ENCODE data around the gene ARFGEF3. TPM values are rescaled to one million over a fixed set of nuclear protein-coding genes. Genes with fewer than 3 reads are reported as not detected.

Gene ARFGEF3
- total and polyA plus RNA-seq, 4 donors, result 0.06 to 0.33 (median 0.16) TPM

GRCh38 chr6:138374815-138375214 lies 213.1 kb downstream of the ARFGEF3 start:
- H3K9me3 ChIP-seq (ENCODE audit: control insufficient read depth in 4 of 4, low read length in 3 of 4), result no peaks in the 10 kb centered on the region
- H3K4me3 ChIP-seq (ENCODE audit: low read depth in 1 of 3, low read length in 3 of 3), result no peak overlapping the region
- no peak overlapping the region for H3K9ac ChIP-seq (ENCODE audit: low read depth in 1 of 2, low read length in 2 of 2)
- WGBS, result 95% methylated on average over 2 of the region's 2 CpGs
- peaks cover 7 to 29% (median 19%) of the 10 kb centered on the region in 4 donors for H3K4me1 ChIP-seq (ENCODE audit: control insufficient read depth in 4 of 4, insufficient read depth in 4 of 4, low read length in 3 of 4)
- DNase-seq (ENCODE audit: low spot score), result no peak
- no peaks in the 10 kb centered on the region for H3K36me3 ChIP-seq (ENCODE audit: control insufficient read depth in 4 of 4, insufficient read depth in 3 of 4, low read depth in 1 of 4, low read length in 3 of 4)
- H3K27me3 ChIP-seq (ENCODE audit: control insufficient read depth in 4 of 4, insufficient read depth in 4 of 4, low read length in 3 of 4), result no peaks in the 10 kb centered on the region
- no peak for TF ChIP-seq MAX (IDR thresholded peaks at IDR 0.05)
- no peak for TF ChIP-seq YY1 (IDR thresholded peaks at IDR 0.05)
- no peak for TF ChIP-seq GABPA (IDR thresholded peaks at IDR 0.05 in 1 of 2, conservative IDR thresholded peaks at IDR 0.05 in 1 of 2)
- H3K27ac ChIP-seq (ENCODE audit: low read depth in 1 of 2, low read length in 2 of 2), result no peak overlapping the region

- no peak overlapping the region for H3K27ac ChIP-seq (ENCODE audit: low read depth in 1 of 2, low read length in 2 of 2)
- H3K4me3 ChIP-seq (ENCODE audit: low read depth in 1 of 3, low read length in 3 of 3), result no peak overlapping the region
- no peaks in the 10 kb centered on the region for H3K9me3 ChIP-seq (ENCODE audit: control insufficient read depth in 4 of 4, low read length in 3 of 4)
These were observed 215.3 kb downstream of the ARFGEF3 start for GRCh38 chr6:138377042-138377441.

GRCh38 chr6:138377844-138378243 lies 216.1 kb downstream of the ARFGEF3 start, which contains the start of gene SMIM28:
SMIM28 (plus strand) TSS chr6:138377905; CDS start chr6:138378073, 168 bp downstream.
- no peak within 1 kb of the TSS for H3K27ac ChIP-seq (ENCODE audit: low read depth in 1 of 2, low read length in 2 of 2)
- H3K9ac ChIP-seq (ENCODE audit: low read depth in 1 of 2, low read length in 2 of 2), result no peak within 1 kb of the TSS
- no peak within 1 kb of the TSS for H3K4me3 ChIP-seq (ENCODE audit: low read depth in 1 of 3, low read length in 3 of 3)
- WGBS, result 62% methylated on average over 6 of the region's 6 CpGs
- H3K4me1 ChIP-seq (ENCODE audit: control insufficient read depth in 4 of 4, insufficient read depth in 4 of 4, low read length in 3 of 4), result peaks cover 6 to 19% (median 13%) of the 10 kb centered on the region in 4 donors
- H3K9me3 ChIP-seq (ENCODE audit: control insufficient read depth in 4 of 4, low read length in 3 of 4), result no peaks in the 10 kb centered on the region
- no peak for DNase-seq (ENCODE audit: low spot score)
- H3K36me3 ChIP-seq (ENCODE audit: control insufficient read depth in 4 of 4, insufficient read depth in 3 of 4, low read depth in 1 of 4, low read length in 3 of 4), result no peaks in the 10 kb centered on the region
- no peaks in the 10 kb centered on the region for H3K27me3 ChIP-seq (ENCODE audit: control insufficient read depth in 4 of 4, insufficient read depth in 4 of 4, low read length in 3 of 4)
- TF ChIP-seq GABPA (IDR thresholded peaks at IDR 0.05 in 1 of 2, conservative IDR thresholded peaks at IDR 0.05 in 1 of 2) (no peak), CTCF (IDR thresholded peaks at IDR 0.05; ENCODE audit: low read depth, low read length, missing input control) (no peak)

More at GRCh38 chr6:138377042-138377441, 215.3 kb downstream of the ARFGEF3 start:
- Histone ChIP-seq H3K36me3 (ENCODE audit: control insufficient read depth in 4 of 4, insufficient read depth in 3 of 4, low read depth in 1 of 4, low read length in 3 of 4) (no peaks in the 10 kb centered on the region), H3K9ac (ENCODE audit: low read depth in 1 of 2, low read length in 2 of 2) (no peak overlapping the region), H3K4me1 (ENCODE audit: control insufficient read depth in 4 of 4, insufficient read depth in 4 of 4, low read length in 3 of 4) (peaks cover 7 to 24% (median 14%) of the 10 kb centered on the region in 4 donors), H3K27me3 (ENCODE audit: control insufficient read depth in 4 of 4, insufficient read depth in 4 of 4, low read length in 3 of 4) (no peaks in the 10 kb centered on the region)
- DNase-seq (ENCODE audit: low spot score), result no peak
- TF ChIP-seq TAF1 (conservative IDR thresholded peaks at IDR 0.05) (no peak), HNF4A (conservative IDR thresholded peaks at IDR 0.05) (no peak), RXRA (IDR thresholded peaks at IDR 0.05) (no peak), FOXA2 (IDR thresholded peaks at IDR 0.05) (no peak)

- Histone ChIP-seq H3K4me3 (ENCODE audit: low read depth in 1 of 3, low read length in 3 of 3) (no peak overlapping the region), H3K36me3 (ENCODE audit: control insufficient read depth in 4 of 4, insufficient read depth in 3 of 4, low read depth in 1 of 4, low read length in 3 of 4) (no peaks in the 10 kb centered on the region), H3K9me3 (ENCODE audit: control insufficient read depth in 4 of 4, low read length in 3 of 4) (no peaks in the 10 kb centered on the region), H3K27me3 (ENCODE audit: control insufficient read depth in 4 of 4, insufficient read depth in 4 of 4, low read length in 3 of 4) (no peaks in the 10 kb centered on the region), H3K27ac (ENCODE audit: low read depth in 1 of 2, low read length in 2 of 2) (no peak overlapping the region), H3K9ac (ENCODE audit: low read depth in 1 of 2, low read length in 2 of 2) (no peak overlapping the region), H3K4me1 (ENCODE audit: control insufficient read depth in 4 of 4, insufficient read depth in 4 of 4, low read length in 3 of 4) (peaks cover 6 to 19% (median 13%) of the 10 kb centered on the region in 4 donors)
- WGBS, result 63% methylated on average over 4 of the region's 4 CpGs
- TF ChIP-seq SP1 (IDR thresholded peaks at IDR 0.05), result no peak
- no peak for TF ChIP-seq FOXA2 (IDR thresholded peaks at IDR 0.05)
- no peak for TF ChIP-seq HNF4A (conservative IDR thresholded peaks at IDR 0.05)
- no peak for TF ChIP-seq MAX (IDR thresholded peaks at IDR 0.05)
- TF ChIP-seq FOXA1 (IDR thresholded peaks at IDR 0.05), result no peak
- TF ChIP-seq EGR1 (IDR thresholded peaks at IDR 0.05; ENCODE audit: low read depth in 2 of 2), result no peak
- TF ChIP-seq ATF3 (IDR thresholded peaks at IDR 0.05), result no peak
- no peak for TF ChIP-seq TAF1 (conservative IDR thresholded peaks at IDR 0.05)
- TF ChIP-seq GABPA (IDR thresholded peaks at IDR 0.05 in 1 of 2, conservative IDR thresholded peaks at IDR 0.05 in 1 of 2), result no peak
- TF ChIP-seq NR2F2 (IDR thresholded peaks at IDR 0.05), result no peak
- TF ChIP-seq HNF4G (IDR thresholded peaks at IDR 0.05), result no peak
- TF ChIP-seq RAD21 (IDR thresholded peaks at IDR 0.05), result no peak
- TF ChIP-seq CTCF (IDR thresholded peaks at IDR 0.05; ENCODE audit: low read depth, low read length, missing input control), result no peak
- no peak for TF ChIP-seq JUND (IDR thresholded peaks at IDR 0.05)
- TF ChIP-seq RXRA (IDR thresholded peaks at IDR 0.05), result no peak
- no peak for DNase-seq (ENCODE audit: low spot score)
These were observed 216.7 kb downstream of the ARFGEF3 start for GRCh38 chr6:138378463-138378862.
